ENCODE results near the gene TRIM2.

TRIM2 gene

DNA sequence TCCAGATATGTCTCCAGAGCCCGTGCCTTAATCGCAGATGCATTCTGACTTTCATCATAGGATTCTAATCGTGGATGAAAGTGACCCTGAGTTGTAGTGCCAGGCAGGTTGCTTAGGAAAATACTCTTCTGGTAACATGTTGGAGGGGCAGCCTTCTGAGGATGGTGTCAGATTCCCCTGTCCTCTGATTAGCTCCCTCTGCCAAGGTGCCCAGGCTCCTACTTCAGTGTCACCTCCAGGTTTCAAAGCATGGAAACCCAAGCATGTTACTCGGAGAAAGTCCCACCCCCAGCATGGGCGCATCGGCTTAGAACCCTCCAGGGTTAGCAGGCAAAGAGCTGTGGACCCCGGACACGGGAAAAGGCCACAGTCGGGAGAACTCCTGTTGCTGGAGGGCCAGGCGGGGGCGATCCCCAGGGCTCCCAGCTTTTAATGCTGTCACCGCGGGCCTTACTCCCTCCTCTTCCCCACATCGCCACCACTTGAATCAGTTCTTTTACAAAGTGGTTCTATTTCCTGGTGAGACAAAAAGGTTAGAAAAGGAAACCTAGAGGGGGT lies 44.5 kb downstream of the TRIM2 start:
- no peak for DNase-seq (ENCODE audit: low spot score)

DNA sequence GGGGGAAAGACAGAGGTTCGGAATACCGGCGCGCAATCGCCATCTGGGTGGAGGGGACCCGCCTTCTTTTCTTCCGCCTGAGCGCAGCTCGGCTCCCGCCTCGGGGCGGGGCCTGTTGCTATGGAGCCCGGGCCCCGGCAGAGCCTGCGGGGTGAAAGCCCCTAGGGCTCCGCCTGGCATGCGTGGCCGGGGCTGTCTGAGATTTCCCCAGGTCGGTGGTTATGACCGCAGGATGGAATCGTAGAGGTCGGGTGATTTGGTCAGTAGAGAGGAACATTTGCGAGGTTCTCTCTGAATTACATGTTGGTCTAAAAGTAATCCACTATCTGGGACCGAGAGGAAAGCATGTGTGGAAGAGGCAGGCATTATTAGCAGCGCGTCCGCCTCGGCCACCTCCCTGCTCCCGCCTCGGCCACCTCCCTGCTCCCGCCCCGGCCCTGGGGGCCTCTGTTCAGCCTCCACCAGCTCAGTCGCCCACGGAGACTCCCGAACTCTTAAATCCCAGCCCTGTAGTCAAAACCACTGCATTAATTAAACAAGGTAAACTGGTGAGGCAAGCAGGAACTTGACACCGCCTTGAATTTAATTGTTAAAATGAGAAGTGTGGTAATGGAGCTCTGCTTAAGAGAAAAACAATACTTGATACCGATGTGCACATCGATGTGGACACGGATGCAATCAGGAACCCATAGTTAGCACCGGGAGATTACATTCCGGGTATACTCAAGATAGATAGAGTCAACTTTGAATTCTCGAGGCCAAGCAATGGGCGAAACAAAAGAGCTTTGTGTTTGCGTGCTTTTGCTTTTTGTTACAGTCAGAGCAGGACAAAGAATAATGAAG lies 45.2 kb downstream of the TRIM2 start:
- DNase-seq (ENCODE audit: low spot score) = peak; percentile 93

DNA sequence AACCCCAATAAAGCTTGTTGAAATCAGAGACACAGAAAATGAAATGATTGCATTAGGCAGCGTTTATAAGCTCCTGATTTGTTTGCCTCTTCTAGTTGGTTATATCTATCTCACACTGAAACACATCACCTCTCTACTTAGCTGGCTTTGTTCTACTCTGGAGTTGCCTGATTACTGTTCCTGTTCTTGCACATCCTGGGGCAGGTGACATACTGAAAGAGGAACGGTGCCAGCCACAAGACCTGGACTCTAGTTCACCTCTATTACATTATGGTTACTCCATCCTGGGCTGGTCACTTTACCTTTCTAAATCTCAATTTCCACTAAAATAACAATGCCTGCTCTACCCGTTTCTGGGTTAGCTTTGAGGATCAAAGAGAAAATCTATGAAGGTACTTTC lies 47.9 kb downstream of the TRIM2 start:
- DNase-seq (ENCODE audit: low spot score) = no peak

DNA sequence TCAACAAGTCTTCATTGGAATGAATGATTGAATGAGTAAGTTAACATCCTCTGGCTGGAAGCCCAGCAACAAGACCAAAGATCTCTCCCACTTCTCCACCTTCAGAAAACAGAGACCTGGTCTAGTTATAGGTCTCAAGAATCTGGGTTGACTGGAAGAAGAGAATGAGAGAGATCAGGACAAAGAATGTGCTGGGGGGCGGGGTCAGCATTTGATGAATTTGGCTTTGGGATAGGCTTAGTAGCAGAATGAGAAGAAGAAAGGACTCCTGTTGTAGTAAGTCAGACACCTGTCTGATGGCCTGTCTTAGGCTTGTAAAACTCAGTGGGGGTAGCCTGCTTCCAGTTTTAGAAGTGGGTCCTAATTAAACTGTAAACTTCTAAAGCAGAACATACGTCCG lies 51.0 kb downstream of the TRIM2 start:
- DNase-seq (ENCODE audit: low spot score) = no peak

DNA sequence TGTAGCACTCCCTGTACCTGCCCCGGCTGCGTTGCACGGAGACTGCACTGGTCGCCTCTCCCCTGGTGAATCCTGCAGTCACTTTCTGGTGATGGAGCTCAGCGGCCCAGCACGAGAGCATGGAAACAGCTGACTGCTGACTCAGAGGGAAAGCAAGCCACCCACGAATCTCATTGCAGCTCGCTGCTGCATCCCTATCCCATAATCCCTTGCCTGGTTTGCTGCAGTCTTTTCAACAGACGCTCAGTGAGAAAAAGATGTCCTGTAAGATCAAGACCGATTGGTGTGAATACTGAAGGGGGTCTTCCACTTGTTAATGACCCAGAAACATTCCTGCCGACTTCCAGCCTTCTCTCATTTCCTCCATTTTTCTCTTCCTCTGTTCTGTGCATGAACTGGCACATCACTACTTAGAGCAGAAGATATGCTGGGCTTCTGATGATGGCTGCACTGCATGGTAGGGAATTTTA lies 52.9 kb downstream of the TRIM2 start:
- DNase-seq (ENCODE audit: low spot score) = peak; percentile 82

DNA sequence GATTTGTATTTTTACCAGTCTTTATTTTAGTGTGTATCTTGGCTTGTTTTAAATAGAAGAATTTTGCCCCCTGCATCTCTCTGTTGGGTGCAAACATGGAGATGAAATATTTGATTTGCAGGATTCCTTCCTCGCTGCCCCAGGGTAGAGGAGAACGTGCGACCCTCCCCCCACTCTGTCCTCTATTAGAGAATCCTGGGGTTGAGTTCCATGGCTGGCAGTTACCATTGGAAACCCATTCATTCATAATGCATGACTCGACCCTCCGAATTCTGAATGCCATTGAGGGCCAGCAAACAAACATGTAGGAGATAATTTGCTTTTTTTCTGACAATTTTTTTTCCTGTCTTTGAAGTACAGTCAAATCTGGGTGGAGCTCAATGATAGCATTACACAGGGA lies 53.7 kb downstream of the TRIM2 start:
- peak; percentile 58 for DNase-seq (ENCODE audit: low spot score)

DNA sequence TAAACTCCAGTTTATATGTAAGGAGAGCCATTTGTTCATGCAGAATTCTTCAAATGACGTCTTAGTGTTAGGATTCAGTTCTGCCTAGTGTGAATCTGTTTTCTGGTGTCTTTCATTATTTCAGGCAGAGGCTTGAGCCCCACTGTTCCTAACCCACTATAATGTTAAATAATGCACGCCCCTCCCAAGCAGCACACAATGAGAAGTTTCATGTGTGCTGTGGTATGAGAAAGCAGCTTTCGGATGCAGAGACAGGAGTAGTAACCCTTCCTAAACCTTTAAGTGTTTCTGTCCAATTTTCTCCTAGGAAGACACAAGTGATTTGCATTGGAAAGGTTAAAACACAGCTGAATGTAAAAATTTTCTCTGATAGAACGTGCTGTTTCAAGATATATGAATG lies 54.5 kb downstream of the TRIM2 start:
- DNase-seq (ENCODE audit: low spot score) = no peak

DNA sequence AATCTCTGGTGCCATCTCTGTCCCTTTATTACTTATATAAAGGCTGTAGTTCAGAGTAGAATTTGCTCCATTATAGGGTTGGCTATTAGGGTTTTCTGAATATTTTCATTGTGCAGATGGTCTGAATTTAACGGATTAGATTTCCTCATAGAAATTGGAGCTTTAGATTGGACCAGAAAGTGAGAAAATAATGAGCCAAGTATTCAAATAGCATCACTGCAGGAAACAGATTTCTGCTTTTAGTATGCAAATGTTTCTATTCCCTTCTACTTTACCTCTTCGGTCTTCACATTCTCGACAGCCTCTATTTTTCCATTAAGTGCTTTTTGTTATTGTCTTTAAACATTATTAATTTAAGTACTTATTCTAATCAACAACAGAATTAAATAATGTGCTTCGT lies 55.4 kb downstream of the TRIM2 start:
- no peak for DNase-seq (ENCODE audit: low spot score)

DNA sequence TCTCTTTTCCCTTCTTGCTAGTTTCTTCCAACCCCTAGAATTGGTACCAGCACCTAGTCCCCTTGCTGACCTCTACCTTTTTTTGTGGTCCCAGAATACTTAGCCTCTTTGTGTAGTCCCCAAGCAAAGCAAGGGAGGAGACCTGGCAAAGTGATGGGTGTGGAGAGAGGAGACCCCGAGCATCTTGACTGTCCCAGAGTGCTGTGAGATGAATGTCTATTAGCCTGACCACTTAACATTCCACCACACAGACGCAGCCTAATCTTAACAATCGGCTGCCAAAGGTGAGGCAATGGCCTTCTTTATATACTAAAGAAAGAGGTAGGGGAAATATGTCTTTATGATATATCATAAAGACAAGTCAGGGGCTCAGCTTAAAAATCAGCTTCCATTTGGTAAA lies 55.9 kb downstream of the TRIM2 start:
- no peak for DNase-seq (ENCODE audit: low spot score)

DNA sequence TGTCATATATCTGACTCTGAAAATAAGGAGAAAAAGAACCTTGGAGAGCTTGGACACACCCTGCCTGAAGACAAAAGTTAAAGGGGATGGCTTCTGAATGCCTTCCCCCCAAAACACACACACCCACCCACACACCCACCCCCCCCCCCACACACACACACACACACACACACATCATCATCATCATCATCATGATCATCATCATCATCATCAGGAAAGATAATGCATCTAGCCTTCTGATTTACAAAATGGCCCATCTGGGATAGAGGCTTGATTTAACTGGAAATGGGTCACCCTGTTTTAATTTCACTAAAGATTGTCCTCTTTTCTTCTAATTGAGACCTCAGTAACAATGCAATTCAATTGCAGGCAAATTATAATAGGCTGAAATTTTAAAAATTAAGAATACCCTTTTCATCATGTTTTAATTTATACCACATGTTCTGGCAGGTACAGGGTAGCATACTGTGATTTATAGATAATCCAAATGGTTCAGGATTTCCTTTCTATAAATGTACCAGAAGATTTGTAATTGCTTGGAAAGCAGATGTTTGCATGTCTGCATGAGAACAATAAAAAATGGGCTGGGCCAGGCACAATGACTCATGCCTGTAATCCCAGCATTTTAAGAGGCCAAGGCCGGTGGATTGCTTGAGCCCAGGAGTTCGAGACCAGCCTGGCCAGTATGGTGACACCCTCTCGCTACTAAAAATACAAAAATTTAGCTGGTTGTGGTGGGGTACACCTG lies 56.5 kb downstream of the TRIM2 start:
- no peak for DNase-seq (ENCODE audit: low spot score)

DNA sequence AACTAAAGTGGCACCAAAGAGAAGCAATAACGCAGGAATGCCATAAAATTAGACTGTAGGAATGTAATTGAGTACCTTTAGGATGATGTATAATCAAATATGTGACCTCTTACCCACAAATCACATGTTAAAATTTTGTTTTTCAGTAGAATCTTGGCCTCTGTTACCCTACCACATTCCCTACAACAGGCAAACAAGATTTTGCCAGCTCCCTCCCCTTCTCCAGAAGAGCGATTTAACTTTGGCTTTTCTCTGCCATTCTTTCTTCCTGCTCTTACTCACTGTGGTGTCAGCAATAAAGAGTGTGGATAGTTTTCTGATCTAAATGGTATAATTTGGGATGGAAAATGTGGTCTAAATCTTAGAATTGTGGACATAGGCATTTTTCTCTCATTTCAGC lies 57.2 kb downstream of the TRIM2 start:
- DNase-seq (ENCODE audit: low spot score) = no peak

DNA sequence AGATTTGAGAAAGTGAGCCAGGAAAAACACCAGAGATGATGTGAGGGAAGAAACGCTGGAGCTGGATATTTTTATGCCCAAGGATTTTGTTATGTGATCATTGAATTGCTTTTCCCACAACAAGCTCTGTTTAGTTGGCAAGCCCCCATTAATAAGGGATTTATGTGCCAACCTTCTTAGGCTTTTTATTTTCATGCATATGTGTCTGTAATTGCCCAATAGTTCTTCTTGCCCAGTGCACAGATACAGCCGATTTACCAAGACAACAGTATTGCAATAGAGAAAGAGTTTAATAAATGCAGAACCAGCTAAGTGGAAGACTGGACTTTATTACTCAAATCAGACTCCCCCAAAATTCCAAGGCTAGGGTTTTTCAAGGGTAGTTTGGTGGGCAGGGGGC lies 57.7 kb downstream of the TRIM2 start:
- DNase-seq (ENCODE audit: low spot score) = no peak

DNA sequence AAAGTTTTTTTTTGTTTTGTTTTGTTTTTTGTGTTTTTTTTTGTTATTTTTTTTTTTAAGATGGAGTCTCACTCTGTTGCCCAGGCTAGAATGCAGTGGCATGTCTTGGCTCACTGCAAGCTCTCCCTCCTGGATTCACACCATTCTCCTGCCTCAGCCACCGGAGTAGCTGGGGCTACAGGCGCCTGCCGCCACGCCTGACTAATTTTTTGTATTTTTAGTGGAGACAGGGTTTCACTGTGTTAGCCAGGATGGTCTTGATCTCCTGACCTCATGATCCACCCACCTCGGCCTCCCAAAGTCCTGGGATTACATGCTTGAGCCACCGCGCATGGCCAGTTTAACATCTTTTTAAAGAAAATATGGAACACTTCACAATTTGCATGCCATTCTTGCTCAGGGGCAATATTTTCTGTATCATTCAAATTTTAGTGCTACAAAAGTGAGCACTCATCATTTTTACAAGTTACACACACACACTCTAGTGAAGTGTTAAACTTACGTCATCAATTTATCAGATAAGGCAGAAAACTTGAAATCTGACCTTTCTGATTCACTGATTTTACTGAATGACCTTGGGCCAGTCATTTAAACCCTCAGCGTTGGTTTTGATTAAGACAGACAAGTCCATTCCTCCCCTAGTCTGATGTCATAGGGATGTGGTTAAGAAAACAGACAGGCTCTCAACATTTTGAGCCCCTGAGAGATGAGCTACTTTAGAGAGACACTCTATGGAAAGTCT lies 61.2 kb downstream of the TRIM2 start:
- no peak for DNase-seq (ENCODE audit: low spot score)

DNA sequence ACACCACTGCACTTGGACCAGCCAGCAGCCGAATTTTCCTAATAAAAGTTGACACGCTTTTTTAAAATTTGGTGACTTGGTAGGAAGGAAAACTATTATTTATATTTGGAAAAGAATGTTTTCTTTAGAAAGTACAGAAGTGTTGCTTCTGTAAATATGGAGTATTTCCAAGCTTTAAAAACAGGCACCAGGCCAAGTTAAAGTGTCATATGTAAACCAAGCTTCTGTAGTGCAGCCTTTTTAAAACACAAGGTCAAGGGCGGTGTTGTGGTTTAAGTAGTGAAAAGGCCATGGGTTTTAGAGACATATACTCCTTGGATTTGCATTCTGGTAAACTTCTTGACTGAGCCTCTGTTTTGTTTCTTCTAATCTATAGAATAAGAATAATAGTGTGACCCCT lies 62.7 kb downstream of the TRIM2 start:
- no peak for DNase-seq (ENCODE audit: low spot score)

DNA sequence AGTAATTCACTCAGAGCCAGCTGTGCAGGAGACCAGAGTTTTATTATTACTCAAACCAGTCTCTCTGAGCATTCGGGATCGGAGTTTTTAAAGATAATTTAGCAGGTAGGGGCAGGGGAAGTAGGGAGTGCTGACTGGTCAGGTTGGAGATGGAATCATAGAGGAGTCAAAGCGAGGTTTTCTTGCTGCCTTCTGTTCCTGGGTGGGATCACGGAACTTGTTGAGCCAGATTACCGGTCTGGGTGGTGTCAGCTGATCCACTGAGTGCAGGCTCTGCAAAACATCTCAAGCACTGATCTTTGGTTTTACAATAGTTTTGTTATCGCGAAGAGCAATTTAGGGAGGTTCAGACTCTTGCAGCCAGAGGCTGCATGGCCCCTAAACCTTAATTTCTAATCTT lies 63.6 kb downstream of the TRIM2 start:
- DNase-seq (ENCODE audit: low spot score) = no peak

DNA sequence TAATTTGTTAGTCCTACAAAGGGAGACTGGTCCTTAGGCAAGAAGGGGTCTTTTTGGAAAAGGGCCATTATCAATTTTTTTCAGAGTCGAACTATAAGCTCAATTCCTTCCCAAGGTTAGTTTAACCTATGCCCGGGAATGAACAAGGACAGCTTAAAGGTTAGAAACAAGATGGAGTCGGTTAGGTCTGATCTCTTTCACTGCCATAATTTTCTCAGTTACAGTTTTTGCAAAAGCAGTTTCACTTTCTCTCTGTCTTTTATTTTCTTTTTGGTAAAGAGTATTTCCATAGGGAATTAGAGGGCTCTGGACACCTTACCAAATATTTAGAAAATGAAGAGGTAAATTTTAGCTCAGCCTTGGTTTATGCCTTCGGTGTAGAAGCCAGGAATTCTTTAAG lies 64.1 kb downstream of the TRIM2 start:
- no peak for DNase-seq (ENCODE audit: low spot score)

DNA sequence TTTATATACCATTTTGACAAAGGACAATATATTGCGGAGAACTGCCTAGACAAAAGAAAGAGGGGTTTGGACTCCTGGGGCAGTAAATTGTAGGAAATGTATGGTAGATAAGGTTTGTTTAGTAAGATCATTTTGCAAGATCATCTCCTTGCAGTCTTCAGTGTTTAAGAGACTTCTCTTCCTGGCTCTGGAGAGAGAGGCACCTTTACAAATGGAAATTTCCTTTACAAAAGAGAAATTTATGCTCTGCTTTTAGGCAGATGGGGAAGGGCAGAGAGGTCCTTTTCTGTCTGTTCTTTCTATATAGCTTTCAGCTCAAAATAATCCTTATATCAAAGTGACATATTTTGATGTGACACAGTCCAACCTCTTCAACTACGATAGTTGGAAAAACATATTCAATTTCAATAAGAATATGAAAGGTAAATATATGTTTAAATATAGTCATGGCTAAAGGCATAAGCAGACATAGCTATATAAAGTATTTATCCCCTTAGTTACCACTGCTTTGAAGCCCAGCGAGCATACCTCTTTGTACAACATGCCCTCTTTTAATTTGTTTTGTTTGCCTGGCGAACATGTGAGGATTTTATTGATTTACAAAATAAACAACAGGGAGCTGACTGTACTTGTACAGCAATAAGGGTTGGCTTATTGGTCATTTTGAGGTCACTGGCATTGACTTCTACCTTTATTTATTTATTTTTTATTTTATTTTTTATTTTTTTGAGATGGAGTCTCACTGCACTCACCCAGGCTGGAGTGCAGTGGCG lies 65.2 kb downstream of the TRIM2 start:
- DNase-seq (ENCODE audit: low spot score) = no peak

DNA sequence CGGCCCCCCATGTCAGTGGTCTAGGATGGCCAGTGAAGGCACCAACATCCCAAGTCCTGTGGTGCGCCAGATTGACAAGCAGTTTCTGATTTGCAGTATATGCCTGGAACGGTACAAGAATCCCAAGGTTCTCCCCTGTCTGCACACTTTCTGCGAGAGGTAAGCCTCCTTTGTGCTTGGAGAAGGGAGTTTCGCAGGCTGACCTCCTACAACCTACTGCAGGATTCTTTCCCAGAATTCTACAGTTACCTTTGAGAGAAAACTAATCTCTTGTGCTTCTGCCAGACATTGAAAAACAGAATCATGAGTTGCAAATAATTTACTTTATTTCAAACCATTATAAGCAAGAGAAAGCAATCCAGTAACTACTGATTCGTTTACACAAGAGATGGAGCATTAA lies 66.1 kb downstream of the TRIM2 start:
- DNase-seq (ENCODE audit: low spot score) = no peak

DNA sequence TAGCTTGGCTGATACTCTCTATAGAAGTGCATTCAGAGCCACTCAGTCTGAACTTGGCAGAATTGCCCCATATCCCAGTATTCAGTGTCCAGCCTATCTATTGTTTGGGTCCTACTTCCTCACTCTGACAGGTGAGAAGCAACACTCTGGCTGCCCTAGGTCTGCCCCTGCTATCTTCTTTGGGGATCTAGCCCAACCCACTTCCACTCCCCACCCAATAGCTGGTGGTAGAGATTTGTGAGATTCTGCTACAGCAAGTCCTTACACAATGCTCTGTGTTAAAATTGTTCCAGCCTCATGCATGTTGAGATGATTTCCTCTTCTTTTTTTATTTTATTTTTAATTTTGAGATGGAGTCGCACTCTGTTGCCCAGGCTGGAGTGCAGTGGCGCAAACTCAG lies 67.6 kb downstream of the TRIM2 start:
- no peak for DNase-seq (ENCODE audit: low spot score)

DNA sequence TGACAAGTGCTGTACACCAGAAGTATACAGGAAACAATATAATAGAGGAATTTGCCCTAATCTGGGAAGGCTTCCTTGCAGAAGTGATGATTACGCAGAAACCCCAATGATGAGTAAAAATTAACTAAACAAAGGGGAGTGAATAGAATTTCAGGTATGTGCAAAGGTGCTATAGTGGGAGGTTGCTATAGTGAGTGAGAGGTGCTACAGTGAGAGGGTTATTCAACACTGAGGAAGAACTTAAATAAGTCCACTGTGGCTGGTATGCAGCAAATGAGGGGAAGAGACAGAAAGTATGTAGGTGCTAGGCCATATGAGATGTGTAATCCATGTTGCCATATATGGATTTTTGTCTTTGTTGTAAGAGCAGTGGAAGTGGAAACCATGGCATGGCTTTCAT lies 69.5 kb downstream of the TRIM2 start:
- DNase-seq (ENCODE audit: low spot score) = no peak

DNA sequence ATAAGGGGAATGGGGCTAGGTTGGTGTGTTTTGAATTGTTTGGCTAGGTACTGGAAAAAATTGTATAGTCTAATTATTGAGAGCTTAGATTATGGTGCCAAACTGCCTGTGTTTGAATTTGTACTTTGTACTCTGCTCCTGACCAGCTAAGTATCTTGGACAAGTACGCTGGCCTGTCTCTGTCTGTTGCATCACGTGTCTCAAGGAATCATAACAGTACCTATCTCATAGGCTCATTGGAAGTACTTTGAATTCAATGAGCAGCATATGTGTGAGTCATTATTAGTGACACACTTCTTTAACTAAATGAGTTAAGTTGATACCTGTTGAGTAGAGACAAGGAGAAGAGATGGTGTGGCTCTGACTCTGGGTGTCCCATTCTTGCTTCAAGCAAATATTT lies 70.7 kb downstream of the TRIM2 start:
- no peak for DNase-seq (ENCODE audit: low spot score)

All from ecto neural progenitor cell (in vitro differentiated cells).